ENCODE results near the gene TMEM218. TPM values are rescaled to one million over a fixed set of nuclear protein-coding genes. Genes with fewer than 3 reads are reported as not detected.
A peak's percentile ranks its signal among the peaks of the same experiment; 100 is the strongest.

The TMEM218 gene
- total RNA-seq, 4 donors from 2014 or later: 24.2 to 31.5 (median 26.1) TPM

DNA sequence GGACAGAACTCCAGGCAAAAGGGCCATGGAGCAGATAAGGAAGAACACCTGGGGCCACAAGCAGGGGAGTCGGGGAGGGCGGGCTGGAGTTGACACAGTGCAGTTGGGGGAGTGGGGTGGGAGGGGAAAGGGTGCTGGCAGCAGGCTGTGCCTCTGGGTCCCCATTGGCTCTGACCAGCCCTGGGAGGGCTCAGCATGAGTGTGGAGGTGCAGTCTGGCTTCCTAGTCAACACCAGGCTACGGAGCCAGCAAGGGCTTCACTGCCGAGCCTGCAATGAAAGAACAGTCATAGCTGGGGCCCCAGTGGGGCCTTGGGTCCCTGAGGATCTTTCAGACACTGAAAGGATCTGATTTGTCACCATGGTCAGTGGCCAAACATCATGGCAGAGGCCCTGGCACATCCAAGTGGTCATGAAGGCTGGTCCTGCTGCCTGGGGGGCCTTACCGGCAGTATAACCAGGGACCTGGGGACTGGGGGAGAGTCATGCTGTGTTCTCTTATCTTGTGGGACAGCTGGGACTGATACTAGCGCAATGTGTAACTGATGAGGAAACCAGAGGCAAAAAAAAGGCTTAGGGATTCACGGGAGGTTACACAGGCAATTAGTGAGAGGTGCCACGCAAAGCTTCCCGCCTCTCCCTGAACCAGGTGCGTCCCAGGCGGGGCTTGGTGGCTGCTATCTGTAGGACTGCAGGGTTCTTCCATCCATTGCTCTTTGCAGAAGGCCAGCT lies 36.8 kb downstream of the TMEM218 start:
- H3K36me3 ChIP-seq: no peaks in the 10 kb centered on the region
- H3K27me3 ChIP-seq: no peaks in the 10 kb centered on the region
- no peak overlapping the region for H3K4me3 ChIP-seq (replicated peaks in 1 of 3)
- H3K4me1 ChIP-seq: no peaks in the 10 kb centered on the region
- H3K27ac ChIP-seq: no peak overlapping the region
- TF ChIP-seq, protein P1, sequence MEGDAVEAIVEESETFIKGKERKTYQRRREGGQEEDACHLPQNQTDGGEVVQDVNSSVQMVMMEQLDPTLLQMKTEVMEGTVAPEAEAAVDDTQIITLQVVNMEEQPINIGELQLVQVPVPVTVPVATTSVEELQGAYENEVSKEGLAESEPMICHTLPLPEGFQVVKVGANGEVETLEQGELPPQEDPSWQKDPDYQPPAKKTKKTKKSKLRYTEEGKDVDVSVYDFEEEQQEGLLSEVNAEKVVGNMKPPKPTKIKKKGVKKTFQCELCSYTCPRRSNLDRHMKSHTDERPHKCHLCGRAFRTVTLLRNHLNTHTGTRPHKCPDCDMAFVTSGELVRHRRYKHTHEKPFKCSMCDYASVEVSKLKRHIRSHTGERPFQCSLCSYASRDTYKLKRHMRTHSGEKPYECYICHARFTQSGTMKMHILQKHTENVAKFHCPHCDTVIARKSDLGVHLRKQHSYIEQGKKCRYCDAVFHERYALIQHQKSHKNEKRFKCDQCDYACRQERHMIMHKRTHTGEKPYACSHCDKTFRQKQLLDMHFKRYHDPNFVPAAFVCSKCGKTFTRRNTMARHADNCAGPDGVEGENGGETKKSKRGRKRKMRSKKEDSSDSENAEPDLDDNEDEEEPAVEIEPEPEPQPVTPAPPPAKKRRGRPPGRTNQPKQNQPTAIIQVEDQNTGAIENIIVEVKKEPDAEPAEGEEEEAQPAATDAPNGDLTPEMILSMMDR (IDR thresholded peaks at IDR 0.05): no peak
- TF ChIP-seq POLR2A (IDR thresholded peaks at IDR 0.05): no peak
- 85 to 90% methylated on average over 11 of the region's 11 CpGs for WGBS, 2 donors
- no peak for DNase-seq
- H3K9me3 ChIP-seq: no peaks in the 10 kb centered on the region
- intact Hi-C loops (cut with DNase I): no loop called here

- 83 to 88% methylated on average over 19 of the region's 19 CpGs for WGBS, 2 donors
- Histone ChIP-seq H3K4me1 (no peaks in the 10 kb centered on the region), H3K9me3 (no peaks in the 10 kb centered on the region), H3K27ac (no peak overlapping the region), H3K4me3 (replicated peaks in 1 of 3) (no peak overlapping the region), H3K27me3 (no peaks in the 10 kb centered on the region), H3K36me3 (no peaks in the 10 kb centered on the region)
- DNase-seq: no peak
- intact Hi-C loops (cut with DNase I): no loop called here
- TF ChIP-seq, protein P1 (IDR thresholded peaks at IDR 0.05): no peak
- no peak for TF ChIP-seq POLR2A (IDR thresholded peaks at IDR 0.05)
These were observed 37.6 kb downstream of the TMEM218 start for GRCh38 chr11:125073616-125074483.

- Histone ChIP-seq H3K36me3 (no peaks in the 10 kb centered on the region), H3K27ac (no peak overlapping the region), H3K4me1 (no peaks in the 10 kb centered on the region), H3K27me3 (no peaks in the 10 kb centered on the region), H3K4me3 (replicated peaks in 1 of 3) (no peak overlapping the region), H3K9me3 (no peaks in the 10 kb centered on the region)
- WGBS, 2 donors: 89 to 93% methylated on average over 7 to 9 of the region's 12 CpGs
- peak in 1 of 2 donors; percentile 1 for DNase-seq
- intact Hi-C loops (cut with DNase I): no loop called here
- TF ChIP-seq, protein P1 (IDR thresholded peaks at IDR 0.05): no peak
- TF ChIP-seq POLR2A (IDR thresholded peaks at IDR 0.05): no peak
These were observed 38.4 kb downstream of the TMEM218 start for GRCh38 chr11:125072961-125073590.

DNA sequence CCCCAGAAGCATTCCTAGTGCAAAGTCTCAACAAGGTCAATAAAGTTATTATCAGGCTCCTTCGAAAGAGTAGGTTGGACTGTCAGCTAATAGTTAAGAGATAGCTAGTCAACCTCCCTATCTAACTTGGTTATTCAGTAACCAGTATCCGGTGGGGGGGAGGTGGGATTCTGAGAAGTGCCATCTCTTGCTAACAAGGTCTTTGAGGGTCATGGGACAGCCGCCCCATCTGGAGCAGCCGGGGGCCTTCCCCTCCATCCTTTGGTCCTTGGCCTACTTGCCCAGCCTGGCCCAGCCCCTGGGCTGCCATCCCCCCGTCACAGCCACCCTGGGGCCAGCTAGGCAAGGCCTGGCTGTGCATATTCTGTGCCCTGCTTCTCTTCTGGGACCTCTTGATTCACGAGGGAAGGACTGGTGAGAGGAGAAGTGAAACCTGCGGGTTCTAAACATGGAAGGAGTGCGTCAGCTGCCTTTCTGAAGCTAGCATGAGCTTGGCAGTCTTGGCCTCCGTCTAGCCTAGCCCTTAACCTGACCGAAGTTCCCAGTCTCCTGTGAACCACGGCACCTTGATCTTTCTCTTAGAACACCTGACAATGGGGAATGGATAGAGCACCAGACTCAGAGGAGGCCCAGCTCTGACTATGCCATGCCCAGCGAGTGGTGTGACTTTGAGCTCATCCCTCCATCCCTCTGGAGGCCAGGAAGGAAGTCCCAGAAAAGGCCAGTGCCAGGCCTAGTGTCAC lies 39.0 kb downstream of the TMEM218 start:
- Histone ChIP-seq H3K36me3 (no peaks in the 10 kb centered on the region), H3K4me1 (no peaks in the 10 kb centered on the region), H3K27me3 (no peaks in the 10 kb centered on the region), H3K27ac (no peak overlapping the region), H3K4me3 (replicated peaks in 1 of 3) (no peak overlapping the region), H3K9me3 (no peaks in the 10 kb centered on the region)
- intact Hi-C loops (cut with DNase I): no loop called here
- 89 to 94% methylated on average over 12 of the region's 12 CpGs for WGBS, 2 donors
- peak in 1 of 2 donors; percentile 4 for DNase-seq
- TF ChIP-seq POLR2A (IDR thresholded peaks at IDR 0.05): no peak
- TF ChIP-seq, protein P1 (IDR thresholded peaks at IDR 0.05): no peak

Data from thyroid gland (tissue), 4 donors.